ENCODE results near the gene LRRC7.

Gene LRRC7

DNA sequence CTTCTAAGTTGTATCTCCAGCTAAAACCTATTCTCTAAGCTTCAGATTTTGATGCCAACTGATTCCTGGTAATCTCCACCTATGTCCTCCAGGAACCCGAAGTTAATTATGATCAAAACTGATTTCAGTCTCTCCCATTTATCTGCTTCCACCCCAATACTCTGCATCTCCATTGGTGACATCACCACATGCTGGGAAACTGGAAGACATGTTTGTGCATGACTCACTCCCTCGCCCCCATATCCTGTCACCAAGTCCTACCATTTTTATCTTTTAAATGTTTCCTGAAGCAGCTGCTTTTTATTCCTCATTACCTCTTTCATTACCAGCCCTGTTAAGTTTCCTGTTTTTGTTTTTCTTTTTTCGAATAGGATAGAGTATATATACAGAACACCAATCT, 409.2 kb downstream of the LRRC7 start:
- DNase-seq (ENCODE audit: low read depth), result no peak

DNA sequence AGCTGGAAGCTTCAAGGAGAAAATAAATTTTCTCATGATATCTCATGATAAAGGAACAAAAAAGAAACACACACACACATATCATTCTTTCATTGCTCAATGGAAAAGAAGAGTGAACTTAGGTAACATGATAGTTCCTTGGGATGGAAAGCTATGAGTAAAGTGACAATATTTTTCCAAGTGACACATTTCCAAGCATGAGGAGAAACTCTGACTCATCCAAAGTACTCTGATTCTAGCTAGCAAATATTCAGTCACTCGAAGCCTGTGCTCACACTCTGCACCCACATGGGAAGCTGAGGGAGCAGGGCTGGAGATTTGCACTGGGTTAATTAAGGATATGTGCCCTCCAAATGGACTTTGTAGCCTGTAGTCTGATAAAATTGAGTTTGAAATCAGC, 415.3 kb downstream of the LRRC7 start:
- DNase-seq (ENCODE audit: low read depth), result no peak

- no peak for DNase-seq (ENCODE audit: low read depth)
These were observed 417.7 kb downstream of the LRRC7 start for GRCh38 chr1:69985376-69985775.

GRCh38 chr1:69985901-69986439, 418.2 kb downstream of the LRRC7 start:
- DNase-seq (ENCODE audit: low read depth), result no peak

DNA sequence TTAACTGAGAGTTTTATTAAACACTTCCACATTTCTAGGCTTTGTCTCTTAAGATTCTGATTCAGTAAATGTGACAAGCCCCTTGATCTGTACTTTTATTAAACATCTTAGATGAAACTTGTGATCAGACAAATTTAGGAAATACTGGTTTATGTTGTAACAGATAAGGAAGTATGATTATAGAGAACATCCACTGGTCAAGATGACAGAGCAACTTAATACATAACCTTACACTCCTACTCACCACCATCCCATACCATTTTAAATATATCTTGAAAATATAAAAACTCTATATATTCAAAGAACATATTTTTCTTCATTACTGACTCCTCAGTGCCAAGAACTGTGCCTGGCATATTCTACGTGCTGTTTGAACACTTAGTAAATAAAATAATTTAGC, 420.2 kb downstream of the LRRC7 start:
- DNase-seq (ENCODE audit: low read depth), result no peak

GRCh38 chr1:69991644-69992043, 423.9 kb downstream of the LRRC7 start:
- DNase-seq (ENCODE audit: low read depth), result no peak

DNA sequence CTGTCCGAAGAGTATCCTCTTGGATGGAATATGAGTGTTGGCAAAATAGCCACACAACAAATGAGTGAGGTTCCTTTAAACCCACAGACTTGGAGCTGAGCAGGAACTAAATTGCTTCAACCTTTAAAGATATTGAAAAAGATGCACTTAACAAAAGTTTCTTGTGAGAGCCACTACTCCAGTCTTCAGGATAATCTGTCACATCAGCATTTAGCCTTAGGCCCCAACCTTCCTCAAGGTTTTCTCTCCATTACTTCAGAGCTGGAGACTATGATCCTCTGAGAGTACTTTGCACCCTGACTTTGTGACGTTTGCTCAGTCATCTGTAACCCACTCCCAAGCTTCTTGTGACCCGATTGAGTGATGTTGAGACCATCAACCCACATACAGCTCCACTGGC, 424.9 kb downstream of the LRRC7 start:
- DNase-seq (ENCODE audit: low read depth), result no peak

DNA sequence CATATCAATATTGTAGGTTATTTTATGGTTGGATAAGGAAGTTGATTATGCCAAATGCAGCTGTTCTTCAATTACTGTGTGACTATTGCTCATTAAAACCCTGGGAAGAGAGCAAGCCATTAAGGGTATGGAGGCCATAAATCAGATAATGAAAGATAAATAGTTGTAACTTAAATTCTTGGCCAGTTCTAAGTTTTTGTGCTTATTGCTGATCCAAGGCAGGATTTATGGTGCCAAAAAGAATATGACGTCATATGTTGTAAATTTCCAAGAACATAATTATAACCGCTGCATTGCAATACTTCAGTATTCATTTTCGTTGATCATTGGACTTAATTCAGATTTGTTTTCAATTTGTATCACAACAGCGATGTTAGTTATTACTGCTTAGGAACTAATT, 426.1 kb downstream of the LRRC7 start:
- DNase-seq (ENCODE audit: low read depth), result no peak

DNA sequence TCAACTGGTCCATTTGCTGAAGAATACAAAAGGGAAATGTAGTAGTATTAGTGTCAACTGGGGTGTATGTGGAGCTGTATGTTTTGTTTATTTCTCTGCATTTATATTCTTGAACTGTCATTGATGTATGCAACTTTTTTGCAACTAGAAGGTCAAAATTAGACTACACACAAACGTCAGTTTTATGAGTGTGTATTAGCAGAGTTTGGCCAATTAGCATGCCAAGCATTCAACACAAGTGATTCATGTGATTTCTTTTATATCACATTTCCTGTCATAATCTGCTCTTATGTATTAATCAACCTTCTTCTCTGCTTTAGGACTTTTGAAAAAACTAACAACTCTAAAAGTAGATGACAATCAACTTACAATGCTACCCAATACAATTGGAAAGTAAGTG, 426.5 kb downstream of the LRRC7 start:
- no peak for DNase-seq (ENCODE audit: low read depth)

DNA sequence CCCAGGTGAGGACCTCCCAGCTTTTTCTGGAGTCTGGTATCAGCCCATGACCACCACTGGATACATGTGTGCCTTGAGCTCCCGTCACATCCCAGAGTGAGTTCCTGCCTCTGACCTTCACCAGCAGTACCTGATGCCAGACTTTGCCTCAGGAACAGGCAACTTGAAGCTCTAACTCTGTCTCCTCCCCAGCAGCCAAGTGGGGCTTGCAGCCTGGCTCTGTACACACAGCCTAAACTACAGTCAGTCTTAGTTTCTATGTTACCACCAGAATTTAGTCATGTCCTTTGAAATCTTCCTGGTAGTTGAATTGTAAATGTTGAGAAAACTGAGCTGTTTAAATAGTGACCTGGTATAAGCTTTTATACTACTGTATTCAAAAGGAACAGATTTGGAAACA, 431.1 kb downstream of the LRRC7 start:
- DNase-seq (ENCODE audit: low read depth), result no peak

DNA sequence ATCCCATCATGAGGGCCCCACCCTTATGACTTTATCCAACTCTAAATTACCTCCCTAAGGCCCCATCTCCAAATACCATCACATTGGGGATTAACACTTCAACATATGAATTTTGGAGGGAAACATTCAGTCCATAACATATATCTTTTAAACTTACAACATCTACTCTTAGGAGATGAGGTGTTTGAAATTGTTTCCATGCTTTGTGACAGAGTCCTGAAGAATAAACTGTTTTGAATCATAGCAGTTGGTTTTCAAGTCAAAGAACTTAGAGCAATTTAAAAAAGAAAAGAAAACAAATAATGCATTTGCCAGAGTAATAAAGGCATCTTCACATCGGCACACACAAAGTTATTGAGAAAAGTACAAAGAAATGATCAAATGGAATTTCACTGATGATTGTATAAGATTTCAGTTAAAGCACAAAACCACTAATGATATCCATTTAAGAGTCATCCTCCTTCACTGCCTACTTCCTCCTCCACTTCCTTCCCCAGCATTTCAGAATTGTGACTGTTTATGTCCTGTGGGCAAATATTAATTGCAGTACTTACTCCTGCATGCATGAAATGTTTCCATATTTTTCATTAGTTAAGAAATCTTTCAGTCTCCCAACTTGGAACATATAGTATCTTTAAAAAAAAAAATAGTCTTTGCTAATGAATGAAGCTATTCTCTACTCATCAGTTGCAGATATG, 435.6 kb downstream of the LRRC7 start:
- no peak for DNase-seq (ENCODE audit: low read depth)

- DNase-seq (ENCODE audit: low read depth), result no peak
These were observed 437.8 kb downstream of the LRRC7 start for GRCh38 chr1:70005386-70006034.

GRCh38 chr1:70008660-70009059, 440.9 kb downstream of the LRRC7 start:
- no peak for DNase-seq (ENCODE audit: low read depth)

DNA sequence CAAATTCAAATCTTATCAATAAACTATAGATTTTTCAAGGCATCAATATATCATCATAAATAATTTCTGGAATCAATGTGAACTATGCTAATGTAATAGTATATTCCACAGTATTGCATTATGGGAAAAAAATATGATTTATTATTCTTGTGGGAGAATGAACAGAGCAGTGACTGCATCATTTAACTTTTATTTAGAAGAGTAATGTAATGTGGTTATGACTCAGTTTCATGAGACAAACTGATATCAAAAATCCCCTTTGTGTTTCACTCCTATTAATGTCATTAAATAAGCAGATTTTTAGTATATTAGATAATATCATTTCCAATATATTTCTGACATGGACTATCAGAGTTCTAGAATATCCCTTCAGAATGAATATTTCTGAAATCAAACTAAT, 450.0 kb downstream of the LRRC7 start:
- DNase-seq (ENCODE audit: low read depth), result no peak

DNA sequence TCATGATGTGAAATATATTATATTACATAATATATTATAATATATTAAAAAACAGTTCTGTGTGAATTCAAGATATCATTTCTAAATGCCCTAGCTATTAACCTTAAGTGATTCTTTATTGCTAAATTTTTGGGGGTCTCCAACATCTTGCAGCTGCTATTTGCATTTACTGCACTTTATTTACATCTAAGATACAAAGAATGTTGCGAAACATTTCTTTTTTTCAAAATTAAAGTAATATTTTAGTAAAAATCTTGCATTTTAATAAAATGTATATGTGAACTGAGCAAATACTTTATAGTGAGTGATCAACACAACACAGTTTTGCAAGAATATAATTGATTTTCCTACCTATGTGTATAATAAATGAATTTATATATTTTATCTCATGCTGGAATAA, 456.6 kb downstream of the LRRC7 start:
- no peak for DNase-seq (ENCODE audit: low read depth)

GRCh38 chr1:70025052-70025451, 457.3 kb downstream of the LRRC7 start:
- DNase-seq (ENCODE audit: low read depth), result no peak

GRCh38 chr1:70025846-70026245, 458.1 kb downstream of the LRRC7 start:
- DNase-seq (ENCODE audit: low read depth), result no peak

DNA sequence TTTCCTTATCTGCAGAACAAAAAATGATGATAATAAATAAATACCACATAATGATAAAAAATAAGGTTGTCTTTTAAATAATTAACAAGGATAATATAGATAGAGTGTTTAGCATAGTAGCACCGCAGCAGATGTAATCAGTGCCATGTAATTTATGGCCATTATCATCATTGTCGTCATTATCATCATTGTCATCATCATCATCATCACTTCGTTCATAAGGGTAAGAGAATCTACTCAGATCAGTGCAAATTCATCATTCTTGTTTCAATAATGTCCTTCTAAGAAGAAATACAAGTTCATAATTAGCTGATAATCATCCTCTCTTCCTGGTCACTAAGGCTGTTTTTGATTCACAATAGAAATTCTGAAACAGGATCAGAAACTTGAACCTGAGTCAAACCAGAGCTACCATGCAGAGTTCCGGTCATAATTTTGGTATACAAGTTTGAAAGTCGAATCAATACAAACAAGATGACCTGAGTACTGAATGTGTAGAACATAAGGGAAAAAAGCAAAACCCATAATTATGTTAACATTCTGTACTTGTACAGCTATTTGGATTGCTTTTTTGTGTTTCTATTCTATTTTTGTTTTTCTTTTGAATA, 465.6 kb downstream of the LRRC7 start:
- no peak for DNase-seq (ENCODE audit: low read depth)

GRCh38 chr1:70033936-70034335, 466.2 kb downstream of the LRRC7 start:
- DNase-seq (ENCODE audit: low read depth), result no peak

DNA sequence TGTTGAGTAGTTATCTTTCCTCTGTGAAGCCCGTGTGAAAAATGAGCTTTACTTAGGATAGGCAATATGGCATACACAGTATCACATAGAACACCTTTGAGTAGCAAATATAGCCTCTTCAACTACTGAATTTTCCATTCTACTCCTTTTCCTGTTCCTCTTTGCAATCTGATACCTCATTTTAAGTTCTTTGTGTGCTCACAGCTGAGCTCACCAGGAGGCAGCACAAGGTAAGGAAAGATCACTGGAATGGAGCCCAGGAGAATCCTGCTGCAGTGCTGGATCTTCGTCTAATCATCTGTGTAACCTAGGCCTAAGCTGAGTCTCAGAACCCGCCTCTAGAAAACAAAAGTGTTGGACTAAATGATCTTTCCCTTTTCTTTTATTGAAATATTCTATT, 466.7 kb downstream of the LRRC7 start:
- no peak for DNase-seq (ENCODE audit: low read depth)

GRCh38 chr1:70038025-70038424, 470.3 kb downstream of the LRRC7 start:
- DNase-seq (ENCODE audit: low read depth), result no peak

DNA sequence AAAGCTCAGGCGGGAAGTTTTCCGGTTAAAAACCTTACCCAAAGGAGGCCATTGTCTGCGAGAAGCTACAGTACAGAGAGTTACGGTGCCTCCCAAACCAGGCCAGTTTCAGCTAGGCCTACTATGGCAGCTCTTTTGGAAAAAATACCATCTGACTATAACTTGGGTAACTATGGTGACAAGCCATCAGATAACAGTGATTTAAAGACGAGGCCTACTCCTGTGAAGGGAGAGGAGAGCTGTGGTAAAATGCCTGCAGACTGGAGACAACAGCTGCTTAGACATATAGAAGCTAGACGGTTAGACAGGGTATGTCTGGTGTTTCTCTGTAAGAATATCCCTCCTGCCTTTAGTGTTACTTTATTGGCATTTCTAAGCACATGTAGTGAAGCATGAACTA, 471.8 kb downstream of the LRRC7 start:
- DNase-seq (ENCODE audit: low read depth), result no peak

DNA sequence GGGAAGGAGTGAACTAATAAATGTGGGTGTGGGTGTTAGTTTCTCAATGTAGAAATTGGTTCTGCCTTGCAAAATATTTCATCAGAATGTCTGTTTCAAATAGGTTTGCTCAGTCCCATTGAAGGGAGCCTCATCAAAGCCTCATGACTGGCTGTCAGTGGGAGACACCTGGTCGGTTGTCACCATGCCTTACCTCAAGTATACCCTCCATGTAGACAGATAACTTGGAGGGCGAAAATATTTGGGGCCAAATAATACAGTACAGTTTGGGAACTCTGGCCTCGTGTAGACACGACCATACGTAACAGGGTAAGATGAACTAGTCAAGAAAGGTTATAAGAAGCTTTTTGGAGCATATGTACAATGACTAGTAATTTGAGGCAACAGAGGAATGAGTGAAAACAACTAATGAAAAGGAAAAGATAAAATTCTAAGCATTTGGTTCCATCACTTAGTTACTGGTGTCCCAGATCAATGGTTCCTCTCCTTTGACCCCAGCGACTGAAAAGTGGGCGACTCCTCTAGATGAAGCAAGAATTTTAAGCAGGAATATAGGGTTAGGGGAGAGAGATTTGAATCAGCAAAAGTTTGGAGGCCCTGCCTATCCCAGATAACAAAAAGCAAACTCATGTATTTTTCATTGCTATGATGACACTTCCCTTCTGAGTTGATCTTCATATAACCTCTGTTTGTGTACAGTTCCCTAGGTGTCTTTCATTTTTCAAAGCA, 473.8 kb downstream of the LRRC7 start:
- DNase-seq (ENCODE audit: low read depth), result no peak
